Measurements from ENCODE around the gene PMEPA1.

The PMEPA1 gene

DNA sequence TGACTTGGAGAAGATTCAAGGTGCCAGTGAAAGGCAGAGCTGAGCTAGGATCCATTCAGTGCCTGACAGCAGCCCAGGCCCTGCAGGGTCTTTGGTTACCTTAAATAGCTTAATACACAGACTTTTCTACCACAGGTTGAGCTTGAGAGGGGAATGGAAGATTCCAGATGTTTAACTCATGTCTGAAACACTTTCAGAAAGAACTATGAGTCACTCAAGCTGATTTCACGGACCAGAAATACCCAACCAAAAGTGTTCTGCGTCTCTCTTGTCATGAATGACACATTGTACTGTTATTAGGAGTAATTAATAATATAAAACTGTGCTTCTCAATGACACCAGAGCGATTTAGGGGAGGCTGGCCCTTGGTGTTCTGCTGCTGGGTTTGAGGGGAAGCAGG, 6.4 kb upstream of the PMEPA1 start (continued):
- TF ChIP-seq ZNF416 (tag by site-specific recombination; IDR thresholded peaks at IDR 0.05) (no peak), SP3 (tag by site-specific recombination; IDR thresholded peaks at IDR 0.05) (no peak), MYNN (tag by site-specific recombination; IDR thresholded peaks at IDR 0.05; ENCODE audit: borderline replicate concordance) (no peak), RBAK (tag by site-specific recombination; IDR thresholded peaks at IDR 0.05) (no peak)

DNA sequence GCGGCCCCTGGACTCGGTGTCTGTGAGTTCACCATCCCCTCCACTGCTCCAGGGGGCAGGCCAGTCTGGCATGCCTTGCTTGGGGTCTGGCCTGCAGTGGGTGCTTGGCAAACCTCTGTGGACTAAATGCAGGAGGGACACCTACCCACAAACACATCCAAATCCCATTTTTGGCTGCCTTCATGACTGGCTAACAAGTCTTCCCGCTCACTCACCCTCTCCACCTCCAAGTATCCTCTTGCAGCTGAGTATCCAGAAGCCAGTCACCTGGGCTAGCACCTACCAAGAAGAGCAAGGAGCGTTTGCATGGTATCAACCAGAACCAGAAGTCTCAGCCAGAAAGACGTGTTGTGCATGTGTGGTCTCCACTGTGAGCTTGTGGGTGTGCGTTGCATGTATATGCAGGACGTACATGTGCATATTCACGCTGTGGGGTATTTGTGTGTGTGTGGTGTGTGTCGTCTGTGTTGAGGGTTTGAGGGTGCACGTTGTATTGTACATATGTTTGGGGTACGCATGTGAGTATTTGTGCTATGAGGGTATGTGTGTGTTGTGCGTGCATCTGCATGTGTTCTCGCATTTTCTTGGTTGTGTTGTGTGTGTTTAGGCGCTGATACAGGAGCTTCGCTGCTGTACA, 5.6 kb upstream of the PMEPA1 start:
- H3K27ac ChIP-seq (ENCODE audit: extremely low read depth, low read depth, low read length), result no peak overlapping the region
- H3K4me1 ChIP-seq (ENCODE audit: control insufficient read depth, insufficient read depth, low read length), result peaks cover 9% of the 10 kb centered on the region
- no peak overlapping the region for H3K4me3 ChIP-seq (ENCODE audit: low read depth, low read length)
- no peak for TF ChIP-seq ZNF391 (tag by site-specific recombination; IDR thresholded peaks at IDR 0.05; ENCODE audit: borderline replicate concordance, low read depth)
- TF ChIP-seq, protein P1, sequence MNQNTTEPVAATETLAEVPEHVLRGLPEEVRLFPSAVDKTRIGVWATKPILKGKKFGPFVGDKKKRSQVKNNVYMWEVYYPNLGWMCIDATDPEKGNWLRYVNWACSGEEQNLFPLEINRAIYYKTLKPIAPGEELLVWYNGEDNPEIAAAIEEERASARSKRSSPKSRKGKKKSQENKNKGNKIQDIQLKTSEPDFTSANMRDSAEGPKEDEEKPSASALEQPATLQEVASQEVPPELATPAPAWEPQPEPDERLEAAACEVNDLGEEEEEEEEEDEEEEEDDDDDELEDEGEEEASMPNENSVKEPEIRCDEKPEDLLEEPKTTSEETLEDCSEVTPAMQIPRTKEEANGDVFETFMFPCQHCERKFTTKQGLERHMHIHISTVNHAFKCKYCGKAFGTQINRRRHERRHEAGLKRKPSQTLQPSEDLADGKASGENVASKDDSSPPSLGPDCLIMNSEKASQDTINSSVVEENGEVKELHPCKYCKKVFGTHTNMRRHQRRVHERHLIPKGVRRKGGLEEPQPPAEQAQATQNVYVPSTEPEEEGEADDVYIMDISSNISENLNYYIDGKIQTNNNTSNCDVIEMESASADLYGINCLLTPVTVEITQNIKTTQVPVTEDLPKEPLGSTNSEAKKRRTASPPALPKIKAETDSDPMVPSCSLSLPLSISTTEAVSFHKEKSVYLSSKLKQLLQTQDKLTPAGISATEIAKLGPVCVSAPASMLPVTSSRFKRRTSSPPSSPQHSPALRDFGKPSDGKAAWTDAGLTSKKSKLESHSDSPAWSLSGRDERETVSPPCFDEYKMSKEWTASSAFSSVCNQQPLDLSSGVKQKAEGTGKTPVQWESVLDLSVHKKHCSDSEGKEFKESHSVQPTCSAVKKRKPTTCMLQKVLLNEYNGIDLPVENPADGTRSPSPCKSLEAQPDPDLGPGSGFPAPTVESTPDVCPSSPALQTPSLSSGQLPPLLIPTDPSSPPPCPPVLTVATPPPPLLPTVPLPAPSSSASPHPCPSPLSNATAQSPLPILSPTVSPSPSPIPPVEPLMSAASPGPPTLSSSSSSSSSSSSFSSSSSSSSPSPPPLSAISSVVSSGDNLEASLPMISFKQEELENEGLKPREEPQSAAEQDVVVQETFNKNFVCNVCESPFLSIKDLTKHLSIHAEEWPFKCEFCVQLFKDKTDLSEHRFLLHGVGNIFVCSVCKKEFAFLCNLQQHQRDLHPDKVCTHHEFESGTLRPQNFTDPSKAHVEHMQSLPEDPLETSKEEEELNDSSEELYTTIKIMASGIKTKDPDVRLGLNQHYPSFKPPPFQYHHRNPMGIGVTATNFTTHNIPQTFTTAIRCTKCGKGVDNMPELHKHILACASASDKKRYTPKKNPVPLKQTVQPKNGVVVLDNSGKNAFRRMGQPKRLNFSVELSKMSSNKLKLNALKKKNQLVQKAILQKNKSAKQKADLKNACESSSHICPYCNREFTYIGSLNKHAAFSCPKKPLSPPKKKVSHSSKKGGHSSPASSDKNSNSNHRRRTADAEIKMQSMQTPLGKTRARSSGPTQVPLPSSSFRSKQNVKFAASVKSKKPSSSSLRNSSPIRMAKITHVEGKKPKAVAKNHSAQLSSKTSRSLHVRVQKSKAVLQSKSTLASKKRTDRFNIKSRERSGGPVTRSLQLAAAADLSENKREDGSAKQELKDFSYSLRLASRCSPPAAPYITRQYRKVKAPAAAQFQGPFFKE (tag by site-specific recombination; IDR thresholded peaks at IDR 0.05; ENCODE audit: borderline replicate concordance), result no peak
- TF ChIP-seq ZNF146 (tag by site-specific recombination; IDR thresholded peaks at IDR 0.05), result no peak
- TF ChIP-seq, protein P2, sequence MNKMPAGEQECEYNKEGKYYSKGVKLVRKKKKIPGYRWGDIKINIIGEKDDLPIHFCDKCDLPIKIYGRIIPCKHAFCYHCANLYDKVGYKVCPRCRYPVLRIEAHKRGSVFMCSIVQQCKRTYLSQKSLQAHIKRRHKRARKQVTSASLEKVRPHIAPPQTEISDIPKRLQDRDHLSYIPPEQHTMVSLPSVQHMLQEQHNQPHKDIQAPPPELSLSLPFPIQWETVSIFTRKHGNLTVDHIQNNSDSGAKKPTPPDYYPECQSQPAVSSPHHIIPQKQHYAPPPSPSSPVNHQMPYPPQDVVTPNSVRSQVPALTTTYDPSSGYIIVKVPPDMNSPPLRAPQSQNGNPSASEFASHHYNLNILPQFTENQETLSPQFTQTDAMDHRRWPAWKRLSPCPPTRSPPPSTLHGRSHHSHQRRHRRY (tag by site-specific recombination; IDR thresholded peaks at IDR 0.05), result no peak
- TF ChIP-seq ZBTB7A (tag by site-specific recombination; IDR thresholded peaks at IDR 0.05; ENCODE audit: low read depth), result no peak
- H3K9me3 ChIP-seq (ENCODE audit: control insufficient read depth, insufficient read depth, low read depth, low read length), result no peaks in the 10 kb centered on the region
- no peaks in the 10 kb centered on the region for H3K36me3 ChIP-seq (ENCODE audit: control insufficient read depth in 2 of 2, insufficient read depth in 1 of 2, low read length in 2 of 2)
- ChIA-PET CTCF (no interaction called here), POLR2A (no interaction called here)

DNA sequence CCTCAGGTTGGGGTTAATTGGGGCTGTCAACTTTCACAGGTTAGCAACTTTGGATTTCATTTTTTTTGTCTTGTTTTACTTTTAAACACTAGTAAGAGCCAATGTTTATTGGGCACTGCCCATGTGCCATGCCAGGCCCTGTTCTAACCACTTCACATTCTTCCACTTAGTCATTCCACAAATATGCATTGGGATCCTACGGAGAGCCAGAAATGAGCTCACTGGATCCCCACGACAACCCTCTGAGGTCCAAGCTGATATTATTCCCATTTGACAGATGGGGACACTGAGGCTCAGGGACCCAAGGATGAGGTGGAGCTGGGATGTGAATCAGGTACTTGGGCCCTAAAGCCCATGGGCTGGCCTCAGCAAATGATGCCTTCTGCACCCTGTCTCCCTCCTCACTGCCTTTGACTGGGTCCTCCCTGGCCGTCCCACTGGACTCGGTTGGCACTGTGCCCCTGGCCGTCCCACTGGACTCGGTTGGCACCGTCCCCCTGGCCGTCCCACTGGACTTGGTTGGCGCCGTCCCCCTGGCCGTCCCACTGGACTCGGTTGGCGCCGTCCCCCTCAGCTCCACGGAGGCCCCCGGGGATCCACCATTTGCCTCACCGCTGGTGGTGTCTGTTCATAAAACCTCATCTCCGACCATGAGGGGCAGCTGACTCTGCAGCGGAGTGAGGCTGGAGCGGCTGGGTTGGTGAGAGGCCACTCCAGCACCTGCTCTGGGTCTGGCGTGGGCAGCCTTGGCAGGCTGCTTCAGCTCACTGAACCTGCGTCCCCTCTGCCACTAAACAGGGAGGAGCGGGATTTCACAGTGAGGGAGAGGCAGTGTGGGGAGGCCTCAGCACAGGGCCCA, 4.8 kb upstream of the PMEPA1 start:
- peaks cover 9% of the 10 kb centered on the region for H3K4me1 ChIP-seq (ENCODE audit: control insufficient read depth, insufficient read depth, low read length)
- H3K4me3 ChIP-seq (ENCODE audit: low read depth, low read length), result no peak overlapping the region
- no peaks in the 10 kb centered on the region for H3K36me3 ChIP-seq (ENCODE audit: control insufficient read depth in 2 of 2, insufficient read depth in 1 of 2, low read length in 2 of 2)
- H3K27ac ChIP-seq (ENCODE audit: extremely low read depth, low read depth, low read length), result no peak overlapping the region
- ChIA-PET CTCF (no interaction called here), POLR2A (no interaction called here)
- TF ChIP-seq ZNF664 (tag by site-specific recombination; IDR thresholded peaks at IDR 0.05), result no peak
- TF ChIP-seq HOXA7 (CRISPR knock-in tag; IDR thresholded peaks at IDR 0.05; ENCODE audit: borderline replicate concordance), result no peak
- TF ChIP-seq ZNF132 (tag by site-specific recombination; IDR thresholded peaks at IDR 0.05; ENCODE audit: borderline replicate concordance), result no peak
- TF ChIP-seq, protein P3, sequence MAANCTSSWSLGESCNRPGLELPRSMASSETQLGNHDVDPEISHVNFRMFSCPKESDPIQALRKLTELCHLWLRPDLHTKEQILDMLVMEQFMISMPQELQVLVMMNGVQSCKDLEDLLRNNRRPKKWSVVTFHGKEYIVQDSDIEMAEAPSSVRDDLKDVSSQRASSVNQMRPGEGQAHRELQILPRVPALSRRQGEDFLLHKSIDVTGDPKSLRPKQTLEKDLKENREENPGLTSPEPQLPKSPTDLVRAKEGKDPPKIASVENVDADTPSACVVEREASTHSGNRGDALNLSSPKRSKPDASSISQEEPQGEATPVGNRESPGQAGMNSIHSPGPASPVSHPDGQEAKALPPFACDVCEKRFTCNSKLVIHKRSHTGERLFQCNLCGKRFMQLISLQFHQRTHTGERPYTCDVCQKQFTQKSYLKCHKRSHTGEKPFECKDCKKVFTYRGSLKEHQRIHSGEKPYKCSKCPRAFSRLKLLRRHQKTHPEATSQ (tag by site-specific recombination; IDR thresholded peaks at IDR 0.05), result no peak
- TF ChIP-seq OVOL3 (tag by site-specific recombination; IDR thresholded peaks at IDR 0.05), result no peak
- TF ChIP-seq ZNF621 (tag by site-specific recombination; IDR thresholded peaks at IDR 0.05), result no peak
- TF ChIP-seq, protein P4, sequence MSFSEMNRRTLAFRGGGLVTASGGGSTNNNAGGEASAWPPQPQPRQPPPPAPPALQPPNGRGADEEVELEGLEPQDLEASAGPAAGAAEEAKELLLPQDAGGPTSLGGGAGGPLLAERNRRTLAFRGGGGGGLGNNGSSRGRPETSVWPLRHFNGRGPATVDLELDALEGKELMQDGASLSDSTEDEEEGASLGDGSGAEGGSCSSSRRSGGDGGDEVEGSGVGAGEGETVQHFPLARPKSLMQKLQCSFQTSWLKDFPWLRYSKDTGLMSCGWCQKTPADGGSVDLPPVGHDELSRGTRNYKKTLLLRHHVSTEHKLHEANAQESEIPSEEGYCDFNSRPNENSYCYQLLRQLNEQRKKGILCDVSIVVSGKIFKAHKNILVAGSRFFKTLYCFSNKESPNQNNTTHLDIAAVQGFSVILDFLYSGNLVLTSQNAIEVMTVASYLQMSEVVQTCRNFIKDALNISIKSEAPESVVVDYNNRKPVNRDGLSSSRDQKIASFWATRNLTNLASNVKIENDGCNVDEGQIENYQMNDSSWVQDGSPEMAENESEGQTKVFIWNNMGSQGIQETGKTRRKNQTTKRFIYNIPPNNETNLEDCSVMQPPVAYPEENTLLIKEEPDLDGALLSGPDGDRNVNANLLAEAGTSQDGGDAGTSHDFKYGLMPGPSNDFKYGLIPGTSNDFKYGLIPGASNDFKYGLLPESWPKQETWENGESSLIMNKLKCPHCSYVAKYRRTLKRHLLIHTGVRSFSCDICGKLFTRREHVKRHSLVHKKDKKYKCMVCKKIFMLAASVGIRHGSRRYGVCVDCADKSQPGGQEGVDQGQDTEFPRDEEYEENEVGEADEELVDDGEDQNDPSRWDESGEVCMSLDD (tag by site-specific recombination; IDR thresholded peaks at IDR 0.05), result no peak
- TF ChIP-seq ZNF121 (tag by site-specific recombination; IDR thresholded peaks at IDR 0.05), result no peak
- TF ChIP-seq ZNF416 (tag by site-specific recombination; IDR thresholded peaks at IDR 0.05), result no peak
- no peak for TF ChIP-seq ZNF239 (tag by site-specific recombination; IDR thresholded peaks at IDR 0.05)
- no peak for TF ChIP-seq ZNF311 (tag by site-specific recombination; IDR thresholded peaks at IDR 0.05; ENCODE audit: borderline replicate concordance)
- TF ChIP-seq ZNF302 (tag by site-specific recombination; IDR thresholded peaks at IDR 0.05; ENCODE audit: low read depth), result no peak
- no peak for TF ChIP-seq KLF7 (tag by site-specific recombination; IDR thresholded peaks at IDR 0.05; ENCODE audit: borderline replicate concordance)
- no peaks in the 10 kb centered on the region for H3K9me3 ChIP-seq (ENCODE audit: control insufficient read depth, insufficient read depth, low read depth, low read length)
